H1 (cell line): Measurements from ENCODE around the gene HKDC1. TPM values are rescaled to one million over a fixed set of nuclear protein-coding genes. Genes with fewer than 3 reads are reported as not detected.

Experiments
- CTCF ChIA-PET: fragments of 300-600 bp; sonication (Branson Sonifier 250); formaldehyde crosslinking; loops from one replicate; lab custom pipeline; 2021; ENCODE audit not compliant: partially characterized antibody; lab: Charles Lee
- POLR2A ChIA-PET: fragments of 300-600 bp; sonication (Branson Sonifier 250); formaldehyde crosslinking; loops from one replicate; lab custom pipeline; 2021; ENCODE audit warnings: inconsistent platforms; ENCODE audit not compliant: partially characterized antibody; lab: Charles Lee
- DNase-seq, 2 experiments: peaks; one replicate each; pipeline versions ENCODE4 v3.0.0 to v3.0.0-alpha.2; 2010 to 2022; ENCODE audit warnings: low spot score in 2 of 2, low read depth in 1 of 2, mixed read lengths in 1 of 2
- FAIRE-seq: peaks from 2 replicates; lab custom pipeline; 2011; peaks lifted over from hg19 to GRCh38; lab: Jason Lieb, UNC
- H2AFZ ChIP-seq: 2 replicates; pipeline ENCODE4 v1.8.1; 2012; ENCODE audit warnings: low read length, inconsistent platforms
- H2AK5ac ChIP-seq: 2 replicates; pipeline ENCODE4 v1.6.1; 2013; ENCODE audit warnings: low read depth, low read length
- H2BK120ac ChIP-seq: replicated peaks from 2 replicates; pipeline ENCODE3; 2013; ENCODE audit warnings: low read depth, low read length, inconsistent platforms
- H2BK12ac ChIP-seq: 2 replicates; pipeline ENCODE4 v1.6.1; 2013; ENCODE audit warnings: low read depth, low read length
- H2BK15ac ChIP-seq: 2 replicates; pipeline ENCODE4 v1.6.1; 2013; ENCODE audit warnings: low read length
- H2BK20ac ChIP-seq: 2 replicates; pipeline ENCODE4 v1.6.1; 2013; ENCODE audit warnings: low read length
- H2BK5ac ChIP-seq: 2 replicates; pipeline ENCODE4 v1.6.1; 2013; ENCODE audit warnings: low read depth, low read length
- H3K14ac ChIP-seq: 2 replicates; pipeline ENCODE4 v1.6.1; 2013; ENCODE audit warnings: inconsistent platforms; ENCODE audit not compliant: insufficient read length
- H3K18ac ChIP-seq: 2 replicates; pipeline ENCODE4 v1.6.1; 2013; ENCODE audit warnings: low read length; ENCODE audit errors: extremely low read depth
- H3K23ac ChIP-seq: 2 replicates; pipeline ENCODE4 v1.6.1; 2013; ENCODE audit warnings: inconsistent platforms; ENCODE audit not compliant: insufficient read length
- H3K23me2 ChIP-seq: 2 replicates; pipeline ENCODE4 v1.6.1; 2013; ENCODE audit warnings: low read depth, low read length
- H3K27ac ChIP-seq: 2 replicates; pipeline ENCODE4 v1.6.1; 2011; ENCODE audit warnings: low read depth, low read length, inconsistent platforms
- H3K27me3 ChIP-seq, 4 experiments: replicated peaks in 1 of 4; 1 replicate in 1 of 4; 2 replicates in 3 of 4; pipeline versions ENCODE4 v1.6.1 to v1.8.1; 2011 to 2013; ENCODE audit warnings: low read length in 3 of 4, mild to moderate bottlenecking in 3 of 4, inconsistent platforms in 2 of 4, mixed read lengths in 2 of 4, moderate library complexity in 1 of 4; ENCODE audit not compliant: control insufficient read depth in 3 of 4, insufficient read depth in 3 of 4; ENCODE audit errors: extremely low read depth in 1 of 4
- H3K36me3 ChIP-seq, 4 experiments: 2 replicates each; pipeline versions ENCODE4 v1.6.1 to v1.8.1; 2011 to 2013; ENCODE audit warnings: mild to moderate bottlenecking in 4 of 4, low read length in 3 of 4, moderate library complexity in 2 of 4, control low read depth in 1 of 4, inconsistent platforms in 1 of 4; ENCODE audit not compliant: insufficient read depth in 4 of 4, control insufficient read depth in 2 of 4
- H3K4ac ChIP-seq: replicated peaks from 2 replicates; pipeline ENCODE3; 2013; ENCODE audit warnings: low read length, low read depth, mixed read lengths, inconsistent platforms; ENCODE audit not compliant: insufficient read length
- H3K4me1 ChIP-seq, 4 experiments: replicated peaks in 1 of 4; 1 replicate in 1 of 4; 2 replicates in 3 of 4; pipeline versions ENCODE4 v1.6.1 to v1.8.1; 2011 to 2013; ENCODE audit warnings: low read length in 3 of 4, inconsistent platforms in 2 of 4, mixed read lengths in 1 of 4; ENCODE audit not compliant: insufficient read depth in 4 of 4, control insufficient read depth in 3 of 4
- H3K4me2 ChIP-seq, 2 experiments: 2 replicates each; pipeline versions ENCODE4 v1.6.1 to v1.8.1; 2011 to 2013; ENCODE audit warnings: low read depth in 2 of 2, low read length in 2 of 2, control low read depth in 1 of 2, inconsistent platforms in 1 of 2, mild to moderate bottlenecking in 1 of 2; ENCODE audit not compliant: insufficient read depth in 1 of 2
- H3K4me3 ChIP-seq, 4 experiments: fragments of 200-600, 300-600 bp in 1 of 4; sonication (generic), shearing (Covaris generic), sonication (Bioruptor Twin) in 1 of 4; 2 replicates each; pipeline versions ENCODE4 v1.5.1 to v1.8.1; 2011 to 2016; ENCODE audit warnings: low read length in 4 of 4, low read depth in 3 of 4, control low read depth in 2 of 4, inconsistent platforms in 2 of 4, mild to moderate bottlenecking in 2 of 4, mixed read lengths in 1 of 4, moderate library complexity in 1 of 4; ENCODE audit not compliant: insufficient read depth in 2 of 4; ENCODE audit errors: extremely low read depth in 1 of 4
- H3K56ac ChIP-seq: replicated peaks from 2 replicates; pipeline ENCODE3; 2013; ENCODE audit warnings: low read depth, mild to moderate bottlenecking, mixed read lengths, low read length, inconsistent platforms; ENCODE audit not compliant: insufficient read length
- H3K79me1 ChIP-seq: 2 replicates; pipeline ENCODE4 v1.6.1; 2013; ENCODE audit warnings: low read depth, low read length, control low read depth
- H3K79me2 ChIP-seq, 2 experiments: 2 replicates each; pipeline versions ENCODE4 v1.6.1 to v1.8.1; 2012 to 2013; ENCODE audit warnings: low read length in 2 of 2, mild to moderate bottlenecking in 2 of 2, inconsistent platforms in 1 of 2; ENCODE audit not compliant: insufficient read depth in 2 of 2, control insufficient read depth in 1 of 2
- H3K9ac ChIP-seq, 4 experiments: replicated peaks in 1 of 4; 1 replicate in 1 of 4; 2 replicates in 3 of 4; pipeline versions ENCODE4 v1.6.1 to v1.8.1; 2011 to 2013; ENCODE audit warnings: low read depth in 3 of 4, low read length in 3 of 4, control low read depth in 2 of 4, mild to moderate bottlenecking in 2 of 4, moderate library complexity in 2 of 4, inconsistent platforms in 1 of 4; ENCODE audit errors: extremely low read depth in 1 of 4
- H3K9me3 ChIP-seq, 2 experiments: 2 replicates each; pipeline versions ENCODE4 v1.6.1 to v1.8.1; 2012 to 2013; ENCODE audit warnings: mild to moderate bottlenecking in 2 of 2, moderate library complexity in 2 of 2, control low read depth in 1 of 2, inconsistent platforms in 1 of 2, low read depth in 1 of 2, low read length in 1 of 2, mixed read lengths in 1 of 2; ENCODE audit not compliant: insufficient read depth in 2 of 2
- H4K20me1 ChIP-seq, 2 experiments: replicated peaks in 1 of 2; 2 replicates each; pipeline versions ENCODE3 to v1.8.1; 2011 to 2013; ENCODE audit warnings: inconsistent platforms in 2 of 2, low read length in 2 of 2, mild to moderate bottlenecking in 1 of 2; ENCODE audit not compliant: insufficient read depth in 2 of 2, control insufficient read depth in 1 of 2
- H4K5ac ChIP-seq: 2 replicates; pipeline ENCODE4 v1.6.1; 2013; ENCODE audit warnings: low read length, low read depth, mixed read lengths, inconsistent platforms; ENCODE audit not compliant: insufficient read length
- H4K8ac ChIP-seq: 2 replicates; pipeline ENCODE4 v1.8.0; 2013; ENCODE audit warnings: mild to moderate bottlenecking, moderate library complexity, low read length, inconsistent platforms; ENCODE audit not compliant: insufficient read depth; ENCODE audit errors: extremely low read depth
- H4K91ac ChIP-seq: replicated peaks from 2 replicates; pipeline ENCODE3; 2013; ENCODE audit warnings: low read length, mixed read lengths, inconsistent platforms; ENCODE audit not compliant: insufficient read length
- BCL11A ChIP-seq, 2 experiments: IDR thresholded peaks; one replicate each; pipeline ENCODE4 v1.6.1; 2011; ENCODE audit warnings: low read depth in 2 of 2, low read length in 2 of 2, mild to moderate bottlenecking in 2 of 2
- CEBPB ChIP-seq: IDR thresholded peaks from 2 replicates; pipeline ENCODE4 v1.6.1; 2012; ENCODE audit warnings: low read depth, low read length
- CHD1 ChIP-seq: IDR thresholded peaks from 2 replicates; pipeline ENCODE4 v1.6.1; 2012; ENCODE audit warnings: low read depth, low read length, improper control_type of control experiment
- CREB1 ChIP-seq: IDR thresholded peaks from 2 replicates; pipeline ENCODE4 v1.6.1; 2012; ENCODE audit warnings: inconsistent platforms
- EP300 ChIP-seq, 2 experiments: IDR thresholded peaks; 1 replicate in 1 of 2; 2 replicates in 1 of 2; pipeline ENCODE4 v1.6.1; 2011 to 2012; ENCODE audit warnings: low read depth in 2 of 2, low read length in 2 of 2, mild to moderate bottlenecking in 2 of 2, borderline replicate concordance in 1 of 2, inconsistent platforms in 1 of 2, moderate library complexity in 1 of 2
- EZH2 ChIP-seq: fragments of 200-600 bp; sonication (generic); IDR thresholded peaks from 2 replicates; pipeline ENCODE4 v1.7.1; 2012; ENCODE audit warnings: low read depth, mild to moderate bottlenecking, moderate library complexity, low read length, inconsistent platforms; ENCODE audit not compliant: severe bottlenecking
- JUND ChIP-seq: IDR thresholded peaks from 2 replicates; pipeline ENCODE4 v1.6.1; 2011; ENCODE audit warnings: mild to moderate bottlenecking, improper control_type of control experiment, low read length
- RAD21 ChIP-seq, 2 experiments: IDR thresholded peaks in 1 of 2; conservative IDR thresholded peaks in 1 of 2; 2 replicates each; pipeline ENCODE4 v1.6.1; 2011; ENCODE audit warnings: low read depth in 2 of 2, low read length in 2 of 2, improper control_type of control experiment in 1 of 2, inconsistent platforms in 1 of 2, mild to moderate bottlenecking in 1 of 2, moderate library complexity in 1 of 2
- RBBP5 ChIP-seq: IDR thresholded peaks from 2 replicates; pipeline ENCODE4 v1.7.1; 2012; ENCODE audit warnings: low read depth, mild to moderate bottlenecking, inconsistent platforms, low read length, moderate library complexity, borderline replicate concordance
- SAP30 ChIP-seq: fragments of 300-600 bp; sonication (generic); IDR thresholded peaks from 2 replicates; pipeline ENCODE4 v1.7.1; 2012; ENCODE audit warnings: low read length, moderate library complexity, mild to moderate bottlenecking, inconsistent platforms; ENCODE audit not compliant: insufficient read depth, insufficient replicate concordance
- SP2 ChIP-seq: IDR thresholded peaks from 2 replicates; pipeline ENCODE4 v1.6.1; 2012; ENCODE audit warnings: mild to moderate bottlenecking, low read length, inconsistent platforms
- SRF ChIP-seq: IDR thresholded peaks from 2 replicates; pipeline ENCODE4 v1.6.1; 2011; ENCODE audit warnings: mild to moderate bottlenecking, low read depth, low read length, moderate library complexity
- TCF12 ChIP-seq: IDR thresholded peaks from 2 replicates; pipeline ENCODE4 v1.6.1; 2011; ENCODE audit warnings: low read depth, mild to moderate bottlenecking, low read length
- WGBS, 2 experiments: shearing (Covaris generic) in 1 of 2; methylation state at CpG; one replicate each; pipeline versions ENCODE4 v1.1.6 to v1.1.7; 2013 to 2015; ENCODE audit warnings: low lambda C conversion rate in 2 of 2, mixed read lengths in 2 of 2, inconsistent platforms in 1 of 2, low coverage in 1 of 2, missing lambda C conversion rate in 1 of 2; ENCODE audit not compliant: insufficient replicate concordance in 2 of 2, insufficient coverage in 1 of 2, insufficient read length in 1 of 2; ENCODE audit errors: extremely low coverage in 1 of 2, missing lambda C conversion rate in 1 of 2; 5-methylcytosine and 5-hydroxymethylcytosine counted together
- polyA plus RNA-seq, 7 experiments: library from polyadenylated mRNA; depleted of rRNA in 3 of 7; stranded (reverse) in 5 of 7; unstranded in 2 of 7; fragments of >200 nt in 5 of 7; fragments of 200-250 nt in 2 of 7; gene quantifications; 1 replicate in 5 of 7; 2 replicates in 1 of 7; 4 replicates in 1 of 7; pipeline versions ENCODE4 v1.2.1 to v1.2.3, GENCODE V29; 2011 to 2013; ENCODE audit warnings: missing spikeins in 2 of 7, mixed read lengths in 2 of 7
- total RNA-seq: library from RNA; stranded (reverse); fragmentation: NEBNext Ultra II Directional; extraction: Animal tissue kit (Norgen Biotek cat#: 25700); gene quantifications from 2 replicates; pipeline ENCODE4 v1.2.1, GENCODE V29; 2021
- TF ChIP-seq, protein P1 (sequence below): IDR thresholded peaks from 2 replicates; pipeline ENCODE4 v1.6.1; 2012; ENCODE audit warnings: inconsistent platforms

HKDC1 gene
- total and polyA plus RNA-seq, 2 of the 8 experiments (the other 6 are each of a cell fraction or from before 2014, with no cell fraction given) = 0.12 to 0.78 TPM

GRCh38 chr10:69276503-69276902, 56.4 kb downstream of the HKDC1 start:
- Histone ChIP-seq H2BK120ac (no peak overlapping the region), H3K4me1 (peaks cover 0 to 5% (median 0%) of the 10 kb centered on the region in 4 experiments; a peak in 3 of 7 replicates), H3K18ac (no peak overlapping the region), H3K79me2 (no peaks in the 10 kb centered on the region), H3K36me3 (no peaks in the 10 kb centered on the region), H3K9ac (no peak overlapping the region), H3K56ac (no peak overlapping the region), H2AK5ac (no peak overlapping the region), H3K14ac (no peak overlapping the region), H4K91ac (no peak overlapping the region), H2BK5ac (no peak overlapping the region), H3K9me3 (no peaks in the 10 kb centered on the region), H2BK15ac (no peak overlapping the region), H4K8ac (no peak overlapping the region), H2BK20ac (no peak overlapping the region), H3K27ac (no peak overlapping the region), H4K5ac (no peak overlapping the region), H4K20me1 (no peaks in the 10 kb centered on the region), H3K4me3 (no peak overlapping the region), H3K23me2 (no peaks in the 10 kb centered on the region), H3K27me3 (peaks cover 0 to 3% (median 0%) of the 10 kb centered on the region in 4 experiments; a peak in 1 of 7 replicates), H2AFZ (no peak overlapping the region), H3K79me1 (no peaks in the 10 kb centered on the region), H2BK12ac (no peak overlapping the region), H3K4ac (no peak overlapping the region), H3K4me2 (no peak overlapping the region), H3K23ac (no peak overlapping the region)
- 89% methylated on average over 6 of the region's 6 CpGs; no CpG with 5 or more reads in 1 of the 2 experiments for WGBS, 2 experiments
- ChIA-PET CTCF (interaction anchor here (1.3 to 1.6 kb wide), 4 partner anchors 10 to 184 kb away, joined by 3 to 5 read pairs (median 3); no protein-coding TSS in a partner anchor), POLR2A (no interaction called here)
- no peak for DNase-seq
- no peak for FAIRE-seq
- TF ChIP-seq EP300 (IDR thresholded peaks at IDR 0.05; ENCODE audit: borderline replicate concordance in 1 of 2, low read depth in 2 of 2, low read length in 2 of 2) (no peak), SP2 (no peak), EZH2 (no peak), TCF12 (no peak), CREB1 (no peak), CHD1 (no peak), SRF (no peak), SAP30 (no peak), RAD21 (IDR thresholded peaks at IDR 0.05 in 1 of 2, conservative IDR thresholded peaks at IDR 0.05 in 1 of 2; ENCODE audit: low read depth in 2 of 2, low read length in 2 of 2) (no peak), JUND (no peak), RBBP5 (no peak), CEBPB (no peak), BCL11A (IDR thresholded peaks at IDR 0.05; ENCODE audit: low read depth in 2 of 2, low read length in 2 of 2) (no peak)
- TF ChIP-seq, protein P1, sequence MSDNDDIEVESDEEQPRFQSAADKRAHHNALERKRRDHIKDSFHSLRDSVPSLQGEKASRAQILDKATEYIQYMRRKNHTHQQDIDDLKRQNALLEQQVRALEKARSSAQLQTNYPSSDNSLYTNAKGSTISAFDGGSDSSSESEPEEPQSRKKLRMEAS = no peak
